ENCODE results near the gene ZNF136. TPM values are rescaled to one million over a fixed set of nuclear protein-coding genes. Genes with fewer than 3 reads are reported as not detected.
A peak's percentile ranks its signal among the peaks of the same experiment; 100 is the strongest.

Gene ZNF136
- total RNA-seq, 3 donors from 2014 or later, result 11.5 to 22.0 (median 12.8) TPM

GRCh38 chr19:12202250-12202649 is 39.4 kb downstream of the ZNF136 start:
- intact Hi-C loops (cut with DNase I; ENCODE audit: low total_unique reads), result no loop called here
- H3K4me1 ChIP-seq, result no peaks in the 10 kb centered on the region
- H3K9me3 ChIP-seq, result peaks cover 25 to 37% of the 10 kb centered on the region in 2 donors
- H3K4me3 ChIP-seq, result no peak overlapping the region
- TF ChIP-seq POLR2A (IDR thresholded peaks at IDR 0.05) (no peak), CTCF (IDR thresholded peaks at IDR 0.05) (peak in 1 of 3 donors; percentile 19)
- H3K27me3 ChIP-seq, result no peaks in the 10 kb centered on the region
- no peak overlapping the region for H3K27ac ChIP-seq
- DNase-seq (ENCODE audit: low spot score in 2 of 2), result peak in 1 of 2 donors; percentile 60
- H3K36me3 ChIP-seq, result no peaks in the 10 kb centered on the region

GRCh38 chr19:12205296-12205695 is 42.4 kb downstream of the ZNF136 start:
- intact Hi-C loops (cut with DNase I; ENCODE audit: low total_unique reads), result no loop called here
- no peak for DNase-seq (ENCODE audit: low spot score in 2 of 2)
- no peak overlapping the region for H3K27ac ChIP-seq
- H3K9me3 ChIP-seq, result peaks cover 48 to 52% of the 10 kb centered on the region in 2 donors
- no peaks in the 10 kb centered on the region for H3K36me3 ChIP-seq
- no peak overlapping the region for H3K4me3 ChIP-seq
- H3K27me3 ChIP-seq, result no peaks in the 10 kb centered on the region
- no peaks in the 10 kb centered on the region for H3K4me1 ChIP-seq
- TF ChIP-seq POLR2AphosphoS5 (IDR thresholded peaks at IDR 0.05) (no peak), CTCF (IDR thresholded peaks at IDR 0.05) (no peak), POLR2A (IDR thresholded peaks at IDR 0.05) (no peak)

GRCh38 chr19:12208221-12208620 is 45.3 kb downstream of the ZNF136 start:
- H3K27me3 ChIP-seq, result no peaks in the 10 kb centered on the region
- H3K4me1 ChIP-seq, result no peaks in the 10 kb centered on the region
- intact Hi-C loops (cut with DNase I; ENCODE audit: low total_unique reads), result no loop called here
- no peaks in the 10 kb centered on the region for H3K36me3 ChIP-seq
- peaks cover 56 to 62% of the 10 kb centered on the region in 2 donors for H3K9me3 ChIP-seq
- TF ChIP-seq CTCF (IDR thresholded peaks at IDR 0.05) (no peak), POLR2AphosphoS5 (IDR thresholded peaks at IDR 0.05) (no peak), POLR2A (IDR thresholded peaks at IDR 0.05) (no peak)
- no peak for DNase-seq (ENCODE audit: low spot score in 2 of 2)
- no peak overlapping the region for H3K27ac ChIP-seq
- no peak overlapping the region for H3K4me3 ChIP-seq

- H3K4me3 ChIP-seq, result no peak overlapping the region
- no peaks in the 10 kb centered on the region for H3K4me1 ChIP-seq
- no peaks in the 10 kb centered on the region for H3K27me3 ChIP-seq
- no peak for TF ChIP-seq POLR2A (IDR thresholded peaks at IDR 0.05)
- no peak for TF ChIP-seq POLR2AphosphoS5 (IDR thresholded peaks at IDR 0.05)
- no peak for TF ChIP-seq CTCF (IDR thresholded peaks at IDR 0.05)
- intact Hi-C loops (cut with DNase I; ENCODE audit: low total_unique reads), result no loop called here
- H3K27ac ChIP-seq, result no peak overlapping the region
- H3K9me3 ChIP-seq, result peaks cover 32 to 68% of the 10 kb centered on the region in 2 donors
- no peaks in the 10 kb centered on the region for H3K36me3 ChIP-seq
- DNase-seq (ENCODE audit: low spot score in 2 of 2), result no peak
Measured at GRCh38 chr19:12217332-12217731, 54.4 kb downstream of the ZNF136 start.

GRCh38 chr19:12222980-12223630 is 60.2 kb downstream of the ZNF136 start:
- H3K4me1 ChIP-seq, result no peaks in the 10 kb centered on the region
- peaks cover 2 to 15% of the 10 kb centered on the region in 2 donors for H3K9me3 ChIP-seq
- no peaks in the 10 kb centered on the region for H3K36me3 ChIP-seq
- TF ChIP-seq POLR2A (IDR thresholded peaks at IDR 0.05) (no peak), POLR2AphosphoS5 (IDR thresholded peaks at IDR 0.05) (no peak), CTCF (IDR thresholded peaks at IDR 0.05) (no peak)
- H3K27me3 ChIP-seq, result no peaks in the 10 kb centered on the region
- H3K27ac ChIP-seq, result no peak overlapping the region
- DNase-seq (ENCODE audit: low spot score in 2 of 2), result no peak
- no peak overlapping the region for H3K4me3 ChIP-seq
- intact Hi-C loops (cut with DNase I; ENCODE audit: low total_unique reads), result no loop called here

Measured in breast epithelium (tissue), 4 donors.